Stimulated activated CD8-positive, alpha-beta memory T cell treated with anti-CD3 and anti-CD28 coated beads, Interleukin-15, amount 100 ng/mL, for 24 hours (primary cell): ENCODE results near the gene RAD51.
"Not testable (repeated sequence)": the region's sequence is repeated elsewhere in the genome, so short reads cannot be mapped to it uniquely, and the experiment has no call there.

Source experiments
- DNase-seq: peaks from one replicate; pipeline ENCODE4 v3.0.0-alpha.2; 2020; ENCODE audit warnings: low read depth

Gene RAD51

DNA sequence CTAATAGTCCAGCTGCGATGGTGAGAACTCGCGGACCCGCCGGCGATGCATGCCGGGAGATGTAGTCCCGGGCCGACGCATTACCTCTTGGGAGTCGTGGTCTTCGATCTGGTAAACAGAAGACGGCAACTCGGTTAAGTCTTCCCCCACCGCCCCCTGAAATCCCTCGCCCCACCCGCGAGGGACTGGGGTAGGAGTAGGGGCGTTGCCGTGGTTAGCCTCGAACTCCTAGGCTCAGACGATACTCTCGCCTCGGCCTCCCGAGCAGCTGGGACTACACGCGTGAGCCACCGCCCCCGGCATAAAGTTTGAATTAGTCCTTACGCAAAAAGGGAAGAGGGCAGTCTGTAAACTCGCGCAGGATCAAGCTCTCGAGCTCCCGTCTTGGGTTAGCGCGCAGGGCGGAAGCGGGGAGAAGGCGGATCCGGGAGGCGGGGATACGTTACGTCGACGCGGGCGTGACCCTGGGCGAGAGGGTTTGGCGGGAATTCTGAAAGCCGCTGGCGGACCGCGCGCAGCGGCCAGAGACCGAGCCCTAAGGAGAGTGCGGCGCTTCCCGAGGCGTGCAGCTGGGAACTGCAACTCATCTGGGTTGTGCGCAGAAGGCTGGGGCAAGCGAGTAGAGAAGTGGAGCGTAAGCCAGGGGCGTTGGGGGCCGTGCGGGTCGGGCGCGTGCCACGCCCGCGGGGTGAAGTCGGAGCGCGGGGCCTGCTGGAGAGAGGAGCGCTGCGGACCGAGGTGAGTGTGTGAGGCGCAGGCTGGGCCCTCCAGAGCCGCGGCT is at the start of gene RAD51:
Gene RAD51, plus strand, starts transcription at position 487 of the 781 bp plus-strand sequence. CDS start 3,585 bp downstream, outside the sequence.
- peak; percentile 82 for DNase-seq

DNA sequence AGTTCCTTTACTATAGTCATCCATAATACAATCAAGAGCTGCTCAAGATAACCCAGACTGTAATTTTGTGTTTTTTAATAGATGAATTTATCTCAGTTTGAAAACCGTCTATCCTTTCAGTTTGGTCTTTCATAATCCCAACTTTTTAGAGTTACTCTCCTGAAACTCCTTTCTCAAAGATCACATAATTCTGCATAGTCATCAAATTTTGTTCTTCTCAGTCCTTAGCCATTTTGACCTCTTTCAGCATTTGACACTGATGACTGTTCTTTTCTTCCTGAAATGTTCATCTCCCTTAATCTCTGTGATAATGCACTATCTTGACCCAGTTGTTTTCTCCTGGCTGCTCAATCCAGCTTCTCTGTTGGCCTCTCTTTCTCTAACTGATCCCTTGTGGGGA is 47.5 kb upstream of the RAD51 start:
- DNase-seq = no peak

DNA sequence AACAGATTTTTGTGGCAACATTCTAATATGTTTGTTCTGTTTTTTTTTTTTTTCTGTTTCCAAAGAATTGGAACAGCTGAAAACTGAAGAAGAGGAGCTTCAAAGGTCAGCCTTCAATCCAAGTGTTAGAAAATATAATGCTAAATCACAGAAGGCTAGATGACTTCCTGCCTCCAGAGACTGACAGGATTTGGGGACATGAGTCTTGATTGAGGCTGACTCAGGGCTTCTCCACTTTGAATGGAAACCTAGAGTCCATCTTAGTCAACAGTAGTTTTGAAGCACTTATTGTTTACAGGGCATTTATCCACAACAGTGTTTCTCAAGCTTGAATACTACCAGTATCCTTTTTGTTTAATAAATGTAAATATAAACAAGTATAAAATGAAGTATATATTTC is 44.5 kb upstream of the RAD51 start:
- no peak for DNase-seq

DNA sequence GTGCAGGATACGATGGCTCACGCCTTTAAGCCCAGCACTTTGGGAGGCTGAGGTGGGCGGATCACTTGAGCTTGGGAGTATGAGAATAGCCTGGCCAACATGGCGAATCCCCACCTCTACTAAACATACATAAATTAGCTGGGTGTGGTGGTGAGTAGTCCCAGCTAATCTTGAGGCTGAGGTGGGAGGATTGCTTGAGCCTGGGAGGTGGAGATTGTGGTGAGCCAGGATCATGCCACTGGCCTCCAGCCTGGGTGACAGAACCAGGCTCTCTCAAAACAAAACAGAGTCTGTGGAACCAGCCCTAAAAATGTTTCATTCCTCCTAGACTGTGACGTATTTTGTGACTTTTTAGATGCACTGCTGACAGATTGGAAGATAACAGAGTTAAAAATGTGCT is 34.3 kb upstream of the RAD51 start:
- no peak for DNase-seq

DNA sequence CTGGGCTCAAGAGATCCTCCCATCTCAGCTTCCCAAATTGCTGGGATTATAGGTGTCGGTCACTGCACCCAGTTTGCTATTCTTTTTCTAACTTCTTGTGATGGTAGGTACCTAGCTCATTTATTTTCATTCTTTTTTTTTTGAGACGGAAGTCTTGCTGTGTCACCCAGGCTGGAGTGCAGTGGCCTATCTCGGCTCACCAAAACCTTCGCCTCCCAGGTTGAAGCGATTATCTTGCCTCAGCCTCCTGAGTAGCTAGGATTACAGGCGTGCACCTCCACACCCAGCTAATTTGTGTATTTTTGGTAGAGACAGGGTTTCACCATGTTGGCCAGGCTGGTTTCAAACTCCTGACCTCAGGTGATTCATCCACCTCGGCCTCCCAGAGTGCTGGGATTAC is 30.1 kb upstream of the RAD51 start:
- DNase-seq = no peak

DNA sequence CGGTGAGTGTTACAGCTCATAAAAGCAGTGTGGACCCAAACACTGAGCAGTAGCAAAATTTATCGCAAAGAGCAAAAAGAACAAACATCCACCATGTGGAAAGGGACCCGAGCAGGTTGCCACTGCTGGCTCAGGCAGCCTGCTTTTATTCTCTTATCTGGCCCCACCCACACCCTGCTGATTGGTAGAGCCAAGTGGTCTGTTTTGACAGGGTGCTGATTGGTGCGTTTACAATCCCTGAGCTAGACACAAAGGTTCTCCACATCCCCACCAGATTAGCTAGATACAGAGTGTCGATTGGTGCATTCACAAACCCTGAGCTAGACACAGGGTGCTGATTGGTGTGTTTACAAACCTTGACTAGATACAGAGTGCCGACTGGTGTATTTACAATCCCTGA is 18.7 kb upstream of the RAD51 start:
- not testable (repeated sequence) for DNase-seq

DNA sequence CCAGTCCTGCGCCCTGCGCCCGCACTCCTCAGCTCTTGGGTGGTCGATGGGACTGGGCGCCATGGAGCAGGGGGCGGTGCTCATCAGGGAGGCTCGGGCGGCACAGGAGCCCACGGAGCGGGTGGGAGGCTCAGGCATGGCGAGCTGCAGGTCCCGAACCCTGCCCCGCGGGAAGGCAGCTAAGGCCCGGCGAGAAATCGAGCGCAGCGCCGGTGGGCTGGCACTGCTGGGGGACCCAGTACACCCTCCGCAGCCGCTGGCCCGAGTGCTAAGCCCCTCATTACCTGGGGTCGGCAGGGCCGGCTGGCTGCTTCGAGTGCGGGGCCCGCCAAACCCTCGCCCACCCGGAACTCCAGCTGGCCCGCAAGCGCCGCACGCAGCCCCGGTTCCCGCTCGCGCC is 18.1 kb upstream of the RAD51 start:
- not testable (repeated sequence) for DNase-seq

DNA sequence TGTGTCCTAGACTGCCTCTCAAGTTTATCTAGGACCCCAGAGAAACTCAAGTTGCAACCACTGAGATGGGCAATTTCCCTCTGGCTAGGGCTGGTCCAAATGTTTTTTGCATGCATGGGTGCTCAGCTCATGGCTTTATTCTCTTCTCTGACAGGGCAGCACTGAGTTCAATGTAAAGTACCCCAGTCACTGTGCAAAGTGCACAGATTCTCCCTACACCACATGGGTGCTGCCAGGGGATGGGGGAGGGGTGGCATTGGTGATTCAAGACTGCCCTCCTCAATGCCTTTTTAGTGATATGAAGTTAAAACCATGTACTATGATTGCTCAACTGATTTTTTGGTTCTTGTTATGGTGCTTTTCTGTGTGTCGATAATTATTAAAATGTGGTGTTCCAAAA is 14.8 kb upstream of the RAD51 start:
- DNase-seq = no peak

DNA sequence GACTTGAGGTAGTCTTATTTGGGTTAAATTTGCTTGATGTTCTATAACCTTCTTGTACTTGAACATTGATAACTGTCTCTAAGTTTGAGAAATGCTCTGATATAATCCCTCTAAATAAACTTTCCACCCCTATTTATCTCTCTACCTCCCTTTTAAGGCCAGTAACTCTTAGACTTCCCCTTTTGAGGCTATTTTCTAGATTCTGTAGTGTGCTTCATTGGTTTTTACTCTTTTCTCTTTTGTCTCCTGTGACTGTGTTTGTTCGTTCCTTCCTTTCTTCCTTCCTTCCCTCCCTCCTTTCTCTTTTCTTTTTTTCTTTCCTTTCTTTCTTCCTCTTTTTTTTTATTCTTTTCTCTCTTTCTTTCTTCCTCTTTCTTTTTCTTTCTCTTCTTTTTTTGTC is 14.0 kb upstream of the RAD51 start:
- DNase-seq = not testable (repeated sequence)

DNA sequence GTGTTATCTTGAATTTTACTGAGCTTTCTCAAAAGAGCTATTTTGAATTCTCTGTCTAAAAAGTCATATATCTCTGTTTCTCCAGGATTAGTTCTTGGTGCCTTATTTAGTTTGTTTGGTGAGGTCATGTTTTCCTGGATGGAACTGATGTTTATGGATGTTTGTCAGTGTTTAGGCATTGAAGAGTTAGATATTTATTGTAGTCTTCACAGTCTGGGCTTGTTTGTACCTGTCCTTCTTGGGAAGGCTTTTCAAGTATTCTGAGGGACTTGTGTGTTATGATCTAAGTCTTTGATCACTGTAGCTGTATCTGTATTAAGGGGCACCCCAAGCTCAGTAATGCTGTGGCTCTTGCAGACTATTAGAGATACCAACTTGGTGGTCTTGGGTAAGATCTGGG is 10.6 kb upstream of the RAD51 start:
- DNase-seq = no peak

DNA sequence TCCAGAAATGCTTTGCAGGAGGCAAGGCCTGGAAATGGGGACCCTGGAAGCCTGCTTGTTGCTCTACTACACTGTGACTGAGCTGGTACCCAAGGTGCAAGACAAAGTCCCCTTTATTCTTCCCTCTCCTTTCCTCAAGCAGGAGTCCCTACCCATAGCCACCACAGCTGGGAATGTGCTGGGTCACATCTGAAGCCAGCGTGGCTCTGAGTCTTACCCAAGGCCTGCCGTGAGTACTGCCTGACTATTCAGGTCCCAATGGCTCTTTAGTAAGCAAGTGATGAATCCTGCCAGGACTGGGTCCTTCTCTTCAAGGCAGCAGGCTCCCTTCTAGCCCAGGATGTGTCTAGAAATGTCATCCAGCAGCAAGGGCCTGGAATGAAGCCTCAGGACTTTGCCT is 9.6 kb upstream of the RAD51 start:
- DNase-seq = no peak

DNA sequence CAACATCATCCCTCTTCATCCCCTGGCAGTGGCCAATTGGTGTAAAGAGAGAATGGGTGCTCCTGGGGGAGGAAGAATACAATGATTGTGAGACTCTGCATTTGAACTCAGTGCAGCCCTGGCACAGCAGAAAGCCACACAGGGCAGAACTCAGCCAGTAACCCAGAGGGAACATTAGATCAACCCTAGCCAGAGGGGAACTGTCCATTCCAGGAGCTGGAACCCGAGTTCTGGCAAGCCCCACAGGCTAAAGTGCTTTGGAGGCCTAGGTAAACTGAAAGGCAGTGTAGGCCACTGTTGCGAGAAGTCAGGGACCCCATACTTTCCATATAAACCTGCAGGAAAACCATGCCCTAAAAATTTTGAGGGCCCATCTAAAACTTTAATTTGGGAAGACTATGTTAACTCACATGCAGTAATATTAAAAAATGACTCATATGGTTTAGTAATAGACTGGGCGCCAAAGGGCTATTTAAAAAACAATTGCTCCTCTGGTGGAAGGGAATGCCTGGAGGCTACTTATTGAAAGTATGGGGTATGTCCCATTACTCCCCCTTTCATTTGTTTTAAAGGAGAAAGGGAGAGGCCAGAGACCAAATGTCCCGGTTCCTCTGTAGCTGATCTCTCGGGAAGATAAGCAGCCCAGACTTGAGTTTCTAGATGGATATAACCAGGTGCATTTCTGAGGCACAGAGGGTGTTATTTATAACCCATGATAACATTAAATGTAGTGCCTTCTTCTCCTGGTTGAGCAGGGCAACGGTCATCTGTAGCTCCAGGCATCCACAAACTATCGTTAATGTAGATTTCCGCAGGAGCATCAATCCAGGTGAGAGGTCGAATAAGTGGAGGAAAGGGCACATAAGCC is 5.8 kb upstream of the RAD51 start:
- no peak for DNase-seq

DNA sequence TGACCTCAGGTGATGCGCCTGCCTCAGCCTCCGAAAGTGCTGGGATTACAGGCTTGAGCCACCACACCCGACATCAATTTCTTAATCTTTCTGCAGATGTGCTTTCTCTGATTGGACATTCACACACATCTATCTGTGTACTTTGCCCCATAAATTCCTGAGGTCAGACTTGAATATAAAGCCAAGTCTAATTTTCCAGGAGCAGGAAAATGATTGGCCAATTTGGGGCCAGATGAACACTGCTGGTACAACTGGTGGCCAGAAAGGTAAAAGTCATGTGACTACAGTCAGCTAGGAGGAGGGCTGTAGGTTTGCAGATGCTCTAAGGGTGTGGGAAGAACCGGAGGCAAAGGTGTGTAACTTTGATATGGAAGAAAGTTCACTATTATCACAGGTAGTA is 3.2 kb upstream of the RAD51 start:
- DNase-seq = no peak

DNA sequence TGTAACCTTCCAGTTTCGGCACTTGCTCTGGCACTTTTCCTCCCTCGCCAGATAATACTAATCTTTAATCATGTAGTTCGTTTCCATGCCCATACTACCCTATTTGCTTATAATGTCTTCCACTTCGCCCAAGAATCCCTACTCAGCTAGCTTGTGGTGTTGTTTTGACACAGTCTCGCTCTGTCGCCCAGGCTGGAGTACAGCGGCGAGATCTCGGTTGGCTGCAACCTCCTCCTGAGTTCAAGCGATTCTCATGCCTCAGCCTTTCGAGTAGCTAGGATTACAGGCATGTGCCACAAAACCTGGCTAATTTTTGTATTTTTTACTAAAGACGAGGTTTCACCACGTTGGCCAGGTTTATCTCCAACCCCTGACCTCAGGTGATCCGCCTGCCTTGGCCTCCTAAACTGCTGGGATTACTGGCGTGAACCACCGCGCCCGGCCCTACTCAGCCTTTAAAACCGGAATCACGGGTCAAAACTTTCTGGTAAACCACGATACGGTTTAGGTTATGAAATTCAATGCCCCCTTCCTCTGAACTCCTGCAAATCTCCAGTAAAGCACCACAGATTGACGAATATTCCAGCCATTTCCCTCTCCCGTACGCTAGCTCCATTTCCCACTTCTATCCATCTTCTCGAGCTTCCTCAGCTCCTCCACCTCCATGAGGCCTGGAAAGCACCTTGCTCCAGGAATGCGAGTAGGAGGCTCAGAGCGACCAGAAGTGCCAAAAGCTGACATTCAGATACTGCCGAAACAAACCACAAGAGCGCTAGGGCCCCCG is 878 bp upstream of the RAD51 start:
- DNase-seq = no peak

DNA sequence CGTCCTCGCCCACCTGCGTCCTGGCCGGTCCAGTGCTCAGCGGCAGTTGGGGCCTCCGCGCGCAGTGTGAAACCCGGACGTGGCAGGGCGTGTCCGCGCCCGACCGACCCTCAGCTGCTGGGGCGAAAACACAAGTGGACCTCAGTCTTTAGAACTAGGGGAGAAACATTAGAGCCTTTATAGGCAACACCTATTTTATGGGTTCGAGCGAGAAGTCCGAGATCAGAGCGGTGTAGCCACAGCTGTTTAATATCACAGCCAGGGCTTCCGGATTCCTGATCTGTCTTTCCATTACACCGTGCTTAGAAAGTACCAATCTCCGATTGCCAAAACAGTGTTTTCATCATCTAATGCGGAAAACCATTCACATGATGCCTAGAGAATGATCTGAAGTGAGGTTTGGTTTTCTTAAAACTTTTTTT is 506 bp downstream of the RAD51 start:
- no peak for DNase-seq

DNA sequence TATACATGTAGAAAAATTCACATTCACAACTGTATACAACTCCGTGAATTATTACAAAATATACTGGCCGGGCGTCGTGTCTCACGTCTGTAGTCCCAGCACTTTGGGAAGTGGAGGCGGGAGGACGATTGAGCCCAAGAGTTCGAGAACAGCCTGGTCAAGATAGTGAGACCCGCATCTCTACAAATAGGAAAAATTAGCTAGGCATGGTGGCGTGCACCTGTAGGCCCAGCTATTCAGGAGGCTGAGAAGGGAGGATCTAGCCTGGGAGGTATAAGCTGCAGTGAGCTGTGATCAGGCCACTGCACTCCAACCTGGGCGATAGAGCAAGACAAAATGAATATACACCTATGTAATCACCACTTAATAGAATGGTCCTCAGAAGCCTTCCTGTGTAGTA is 1.3 kb downstream of the RAD51 start:
- no peak for DNase-seq

DNA sequence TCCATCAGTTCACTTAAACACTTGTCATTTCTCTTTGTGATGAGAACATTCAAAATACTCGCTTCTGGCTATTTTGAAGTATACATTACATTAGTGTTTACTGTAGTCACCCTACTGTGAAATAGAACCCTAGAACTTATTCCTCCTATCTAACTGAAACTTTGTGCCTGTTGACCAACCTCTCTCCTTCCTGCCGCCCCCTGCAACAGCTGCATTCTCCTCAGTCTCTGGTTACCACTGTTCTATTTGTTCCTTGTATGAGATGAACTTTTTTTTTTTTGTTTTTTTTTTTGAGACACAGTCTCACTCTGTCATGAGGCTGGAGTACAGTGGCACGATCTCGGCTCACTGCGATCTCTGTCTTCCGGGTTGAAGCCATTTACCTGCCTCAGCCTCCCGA is 2.9 kb downstream of the RAD51 start:
- no peak for DNase-seq

DNA sequence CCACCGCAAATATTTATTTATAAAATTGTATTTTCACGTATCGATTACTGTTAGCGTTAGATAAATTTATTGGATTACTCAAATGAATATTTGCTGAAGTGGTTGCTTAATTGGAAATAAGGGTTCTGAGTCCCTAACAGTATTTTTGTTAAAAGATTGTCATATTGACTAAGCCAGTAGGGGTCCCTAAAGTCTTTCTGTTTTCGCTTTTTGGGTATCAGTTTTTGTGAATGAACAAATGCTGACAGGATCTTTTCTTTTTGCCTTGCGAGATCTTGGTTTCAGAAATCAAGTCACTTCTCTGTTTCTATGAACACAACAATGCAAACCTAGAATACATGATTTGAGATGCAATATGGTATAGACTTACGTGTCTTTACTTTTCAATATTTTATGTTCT is 7.1 kb downstream of the RAD51 start:
- no peak for DNase-seq

DNA sequence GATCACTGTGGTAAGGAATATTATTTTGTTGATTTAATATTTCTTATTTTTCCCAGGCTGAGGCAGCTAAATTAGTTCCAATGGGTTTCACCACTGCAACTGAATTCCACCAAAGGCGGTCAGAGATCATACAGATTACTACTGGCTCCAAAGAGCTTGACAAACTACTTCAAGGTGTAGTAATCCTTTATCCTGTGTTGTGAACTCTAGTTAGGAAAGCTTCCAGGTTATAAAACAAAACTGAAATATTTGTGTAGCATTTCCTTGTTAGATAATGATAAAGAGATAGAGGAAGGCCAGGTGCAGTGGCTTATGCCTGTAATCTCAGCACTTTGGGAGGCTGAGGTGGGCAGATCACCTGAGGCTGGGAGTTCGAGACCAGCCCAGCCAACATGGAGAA is 11.1 kb downstream of the RAD51 start:
- DNase-seq = no peak

DNA sequence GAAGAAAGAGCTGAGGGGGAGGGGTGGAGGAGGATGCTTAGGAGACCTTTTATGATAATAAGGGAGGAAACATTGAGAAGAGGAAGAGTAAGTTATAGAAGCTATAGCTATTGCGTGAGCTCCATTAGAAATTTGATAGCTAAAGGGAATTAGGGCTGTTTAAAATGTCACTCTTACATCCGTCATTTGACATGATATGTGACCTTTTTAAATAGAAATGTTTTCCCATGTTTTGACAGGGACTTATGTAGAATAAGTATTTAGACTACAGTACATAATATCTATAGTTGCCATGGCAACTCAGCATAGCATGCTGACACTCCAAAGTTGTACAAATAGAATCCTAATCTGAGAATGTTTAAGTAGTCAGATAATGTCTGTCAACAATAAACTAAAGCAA is 19.2 kb downstream of the RAD51 start:
- DNase-seq = no peak

DNA sequence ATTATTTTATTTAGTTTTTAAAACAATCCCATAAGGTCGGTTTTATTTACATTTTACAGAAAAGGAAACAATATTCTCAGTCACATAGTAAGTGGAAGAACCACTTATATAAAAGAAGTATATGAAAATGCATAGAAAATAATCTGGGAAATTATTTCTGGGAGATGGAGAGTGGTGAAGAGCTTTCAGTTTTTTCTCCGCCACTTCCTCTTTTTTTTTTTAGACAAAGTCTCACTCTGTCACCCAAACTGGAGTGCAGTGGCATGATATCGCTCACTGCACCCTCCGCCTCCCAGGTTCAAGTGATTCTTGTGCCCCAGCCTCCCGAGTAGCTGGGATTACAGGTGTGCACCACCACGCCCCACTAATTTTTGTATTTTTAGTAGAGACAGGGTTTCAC is 21.2 kb downstream of the RAD51 start:
- no peak for DNase-seq

DNA sequence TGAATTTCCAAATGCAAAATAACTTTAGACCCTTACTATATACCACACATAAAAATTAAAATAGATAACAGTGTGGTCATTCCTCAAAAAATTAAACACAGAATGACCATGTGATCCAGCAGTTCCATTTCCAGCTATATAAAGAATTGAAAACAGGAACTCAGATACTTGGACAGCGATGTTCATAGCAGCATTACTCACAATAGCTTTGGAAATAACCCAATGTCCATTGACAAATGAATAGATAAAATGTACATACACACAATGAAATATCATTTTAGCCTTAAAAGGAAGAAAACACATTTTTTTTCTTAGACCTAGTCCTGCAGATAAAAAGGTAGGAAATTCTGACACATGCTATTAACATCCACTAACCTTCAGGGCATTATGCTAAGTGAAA is 26.7 kb downstream of the RAD51 start:
- DNase-seq = no peak

DNA sequence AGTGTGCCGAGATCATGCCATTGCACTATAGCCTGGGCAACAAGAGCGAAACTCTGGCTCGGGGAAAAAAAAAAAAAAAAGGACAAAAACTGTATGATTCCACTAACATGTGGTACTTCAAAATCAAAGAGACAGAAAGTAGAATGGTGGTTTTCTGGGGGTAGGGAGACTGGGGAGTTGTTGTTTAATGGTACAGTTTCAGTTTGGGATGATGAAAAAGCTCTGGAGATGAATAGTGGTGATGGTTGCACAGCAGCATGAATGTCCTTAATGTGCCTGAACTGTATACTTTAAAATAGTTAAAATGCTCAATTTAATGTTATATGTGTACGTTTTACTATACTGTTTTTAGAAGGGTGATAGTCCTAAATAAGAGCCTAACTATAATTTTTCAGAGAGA is 27.4 kb downstream of the RAD51 start:
- no peak for DNase-seq
